Esophagus muscularis mucosa (tissue), 4 donors: ENCODE measurements around the gene ACTMAP.

ENCODE experiments used
- EP300 ChIP-seq: sonication (generic); formaldehyde crosslinking; IDR thresholded peaks from one replicate; pipeline ENCODE4 v1.6.1; 2017; ENCODE audit warnings: antibody characterized with exemption
- POLR2AphosphoS5 ChIP-seq, 2 donors: sonication (generic); formaldehyde crosslinking; IDR thresholded peaks; one replicate each; pipeline ENCODE4 v1.6.1; 2017; ENCODE audit warnings: antibody characterized with exemption in 2 of 2
- TF ChIP-seq, protein P1 (sequence below), 3 experiments: fragments of 200-600 bp in 2 of 3; fragments of 450-650 bp in 1 of 3; sonication (generic) in 2 of 3; IDR thresholded peaks; one replicate each; pipeline ENCODE4 v1.5.1; 2017 to 2019; ENCODE audit warnings: antibody characterized with exemption in 3 of 3, mild to moderate bottlenecking in 2 of 3, moderate library complexity in 1 of 3

GRCh38 chr19:40797166-40797962, 47.1 kb upstream of the ACTMAP start:
- TF ChIP-seq EP300 (no peak), POLR2AphosphoS5 (IDR thresholded peaks at IDR 0.05) (no peak)
- TF ChIP-seq, protein P1, sequence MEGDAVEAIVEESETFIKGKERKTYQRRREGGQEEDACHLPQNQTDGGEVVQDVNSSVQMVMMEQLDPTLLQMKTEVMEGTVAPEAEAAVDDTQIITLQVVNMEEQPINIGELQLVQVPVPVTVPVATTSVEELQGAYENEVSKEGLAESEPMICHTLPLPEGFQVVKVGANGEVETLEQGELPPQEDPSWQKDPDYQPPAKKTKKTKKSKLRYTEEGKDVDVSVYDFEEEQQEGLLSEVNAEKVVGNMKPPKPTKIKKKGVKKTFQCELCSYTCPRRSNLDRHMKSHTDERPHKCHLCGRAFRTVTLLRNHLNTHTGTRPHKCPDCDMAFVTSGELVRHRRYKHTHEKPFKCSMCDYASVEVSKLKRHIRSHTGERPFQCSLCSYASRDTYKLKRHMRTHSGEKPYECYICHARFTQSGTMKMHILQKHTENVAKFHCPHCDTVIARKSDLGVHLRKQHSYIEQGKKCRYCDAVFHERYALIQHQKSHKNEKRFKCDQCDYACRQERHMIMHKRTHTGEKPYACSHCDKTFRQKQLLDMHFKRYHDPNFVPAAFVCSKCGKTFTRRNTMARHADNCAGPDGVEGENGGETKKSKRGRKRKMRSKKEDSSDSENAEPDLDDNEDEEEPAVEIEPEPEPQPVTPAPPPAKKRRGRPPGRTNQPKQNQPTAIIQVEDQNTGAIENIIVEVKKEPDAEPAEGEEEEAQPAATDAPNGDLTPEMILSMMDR (IDR thresholded peaks at IDR 0.05), result no peak
